Suprapubic skin (tissue), 4 donors: ENCODE data around the gene CFAP68. TPM values are rescaled to one million over a fixed set of nuclear protein-coding genes. Genes with fewer than 3 reads are reported as not detected.

ENCODE experiments used
- DNase-seq, 2 donors: peaks; one replicate each; pipeline ENCODE4 v3.0.0-alpha.2; 2019; ENCODE audit warnings: low spot score in 2 of 2
- H3K27ac ChIP-seq: fragments of 200-600 bp; sonication (generic); one replicate; pipeline ENCODE4 v1.5.1; 2019
- H3K27me3 ChIP-seq: fragments of 200-600 bp; sonication (generic); one replicate; pipeline ENCODE4 v1.5.1; 2019
- H3K36me3 ChIP-seq: fragments of 200-600 bp; sonication (generic); one replicate; pipeline ENCODE4 v1.5.1; 2019
- H3K4me1 ChIP-seq: fragments of 200-600 bp; sonication (generic); one replicate; pipeline ENCODE4 v1.5.1; 2019
- H3K4me3 ChIP-seq: fragments of 200-600 bp; sonication (generic); one replicate; pipeline ENCODE4 v1.5.1; 2019; ENCODE audit warnings: mild to moderate bottlenecking
- H3K9me3 ChIP-seq: fragments of 200-600 bp; sonication (generic); one replicate; pipeline ENCODE4 v1.5.1; 2019
- CTCF ChIP-seq, 2 donors: fragments of 200-600 bp in 1 of 2; fragments of 450-650 bp in 1 of 2; sonication (generic) in 1 of 2; IDR thresholded peaks; one replicate each; pipeline ENCODE4 v1.5.1; 2016 to 2019; ENCODE audit warnings: antibody characterized with exemption in 2 of 2, mild to moderate bottlenecking in 1 of 2, moderate library complexity in 1 of 2
- EP300 ChIP-seq: sonication (generic); formaldehyde crosslinking; IDR thresholded peaks from one replicate; pipeline ENCODE4 v1.6.1; 2017; ENCODE audit warnings: antibody characterized with exemption
- POLR2A ChIP-seq, 2 donors: fragments of 450-650 bp; IDR thresholded peaks; one replicate each; pipeline ENCODE4 v1.6.1; 2017; ENCODE audit warnings: antibody characterized with exemption in 2 of 2, mild to moderate bottlenecking in 2 of 2, moderate library complexity in 2 of 2
- POLR2AphosphoS5 ChIP-seq, 3 donors: sonication (generic); formaldehyde crosslinking; IDR thresholded peaks; one replicate each; pipeline ENCODE4 v1.6.1; 2017; ENCODE audit warnings: antibody characterized with exemption in 3 of 3
- WGBS: methylation state at CpG from one replicate; pipeline ENCODE4 v1.1.5; 2018; 5-methylcytosine and 5-hydroxymethylcytosine counted together
- total RNA-seq, 4 donors: library from RNA; depleted of rRNA; stranded (reverse); fragments of >200 nt; gene quantifications; one replicate each; pipeline ENCODE4 v1.1.0, GENCODE V29; 2016

The CFAP68 gene
- total RNA-seq, 4 donors from 2014 or later, result 27.7 to 42.4 (median 32.7) TPM

- H3K27ac ChIP-seq, result no peak overlapping the region
- TF ChIP-seq CTCF (IDR thresholded peaks at IDR 0.05) (no peak), POLR2A (IDR thresholded peaks at IDR 0.05) (no peak), POLR2AphosphoS5 (IDR thresholded peaks at IDR 0.05) (no peak), EP300 (no peak)
- no peak for DNase-seq
- peaks cover 60% of the 10 kb centered on the region for H3K36me3 ChIP-seq
- no peak overlapping the region for H3K4me3 ChIP-seq
- H3K9me3 ChIP-seq, result no peaks in the 10 kb centered on the region
- H3K27me3 ChIP-seq, result no peaks in the 10 kb centered on the region
- H3K4me1 ChIP-seq, result no peaks in the 10 kb centered on the region
Observed at GRCh38 chr11:111851636-111852035, 27.7 kb upstream of the CFAP68 start.

- no peaks in the 10 kb centered on the region for H3K4me1 ChIP-seq
- DNase-seq, result no peak
- 80% methylated on average over 2 of the region's 2 CpGs for WGBS
- TF ChIP-seq EP300 (no peak), POLR2A (IDR thresholded peaks at IDR 0.05) (no peak), POLR2AphosphoS5 (IDR thresholded peaks at IDR 0.05) (no peak), CTCF (IDR thresholded peaks at IDR 0.05) (no peak)
- no peaks in the 10 kb centered on the region for H3K9me3 ChIP-seq
- no peak overlapping the region for H3K4me3 ChIP-seq
- no peaks in the 10 kb centered on the region for H3K27me3 ChIP-seq
- H3K27ac ChIP-seq, result no peak overlapping the region
- H3K36me3 ChIP-seq, result peaks cover 60% of the 10 kb centered on the region
Observed at GRCh38 chr11:111852103-111852502, 27.2 kb upstream of the CFAP68 start.

GRCh38 chr11:111855506-111855905 lies 23.8 kb upstream of the CFAP68 start:
- Histone ChIP-seq H3K36me3 (peaks cover 63% of the 10 kb centered on the region), H3K27ac (no peak overlapping the region), H3K9me3 (no peaks in the 10 kb centered on the region), H3K4me1 (no peaks in the 10 kb centered on the region), H3K27me3 (no peaks in the 10 kb centered on the region), H3K4me3 (no peak overlapping the region)
- TF ChIP-seq POLR2AphosphoS5 (IDR thresholded peaks at IDR 0.05) (no peak), POLR2A (IDR thresholded peaks at IDR 0.05) (no peak), CTCF (IDR thresholded peaks at IDR 0.05) (no peak), EP300 (no peak)
- DNase-seq, result no peak

GRCh38 chr11:111860257-111860656 lies 19.1 kb upstream of the CFAP68 start:
- Histone ChIP-seq H3K27ac (no peak overlapping the region), H3K9me3 (no peaks in the 10 kb centered on the region), H3K4me3 (no peak overlapping the region), H3K27me3 (no peaks in the 10 kb centered on the region), H3K4me1 (no peaks in the 10 kb centered on the region), H3K36me3 (peaks cover 77% of the 10 kb centered on the region)
- no peak for DNase-seq
- no peak for TF ChIP-seq EP300
- 96% methylated on average over 3 of the region's 3 CpGs for WGBS

GRCh38 chr11:111870113-111870512 lies 9.2 kb upstream of the CFAP68 start:
- Histone ChIP-seq H3K27me3 (no peaks in the 10 kb centered on the region), H3K9me3 (no peaks in the 10 kb centered on the region), H3K4me3 (peak overlapping the region; percentile 72), H3K36me3 (peaks cover 33% of the 10 kb centered on the region), H3K4me1 (peaks cover 22% of the 10 kb centered on the region), H3K27ac (no peak overlapping the region)
- TF ChIP-seq CTCF (IDR thresholded peaks at IDR 0.05), result no peak
- TF ChIP-seq POLR2AphosphoS5 (IDR thresholded peaks at IDR 0.05), result no peak
- no peak for TF ChIP-seq POLR2A (IDR thresholded peaks at IDR 0.05)
- no peak for TF ChIP-seq EP300
- DNase-seq, result no peak
- WGBS, result 95% methylated on average over 1 of the region's 1 CpG

GRCh38 chr11:111870522-111870885 lies 8.8 kb upstream of the CFAP68 start:
- Histone ChIP-seq H3K4me1 (peaks cover 22% of the 10 kb centered on the region), H3K4me3 (peak overlapping the region; percentile 72)
- no peak for TF ChIP-seq POLR2AphosphoS5 (IDR thresholded peaks at IDR 0.05)
- TF ChIP-seq CTCF (IDR thresholded peaks at IDR 0.05), result no peak
- no peak for TF ChIP-seq EP300
- no peak for TF ChIP-seq POLR2A (IDR thresholded peaks at IDR 0.05)

More at GRCh38 chr11:111870522-111870885, 8.8 kb upstream of the CFAP68 start:
- no peak for DNase-seq
- H3K27me3 ChIP-seq, result no peaks in the 10 kb centered on the region
- H3K27ac ChIP-seq, result peak overlapping the region; percentile 78
- H3K9me3 ChIP-seq, result no peaks in the 10 kb centered on the region
- peaks cover 31% of the 10 kb centered on the region for H3K36me3 ChIP-seq
